ENCODE measurements around the gene ACER3.
"Not testable (repeated sequence)": the region's sequence is repeated elsewhere in the genome, so short reads cannot be mapped to it uniquely, and the experiment has no call there.

ACER3 gene

GRCh38 chr11:76880314-76880713 is 19.6 kb downstream of the ACER3 start:
- DNase-seq: no peak

- no peak for DNase-seq
Measured at GRCh38 chr11:76880956-76881355, 20.2 kb downstream of the ACER3 start.

GRCh38 chr11:76885390-76886097 is 24.8 kb downstream of the ACER3 start:
- DNase-seq: no peak

- DNase-seq: no peak
Measured at GRCh38 chr11:76888989-76889388, 28.3 kb downstream of the ACER3 start.

GRCh38 chr11:76889411-76889975 is 28.8 kb downstream of the ACER3 start:
- DNase-seq: no peak

GRCh38 chr11:76890329-76890728 is 29.6 kb downstream of the ACER3 start:
- DNase-seq: no peak

GRCh38 chr11:76891285-76891684 is 30.6 kb downstream of the ACER3 start:
- no peak for DNase-seq

- no peak for DNase-seq
Measured at GRCh38 chr11:76891793-76892192, 31.1 kb downstream of the ACER3 start.

GRCh38 chr11:76892306-76892705 is 31.6 kb downstream of the ACER3 start:
- no peak for DNase-seq

GRCh38 chr11:76897233-76897632 is 36.5 kb downstream of the ACER3 start:
- DNase-seq: no peak

GRCh38 chr11:76901144-76901543 is 40.4 kb downstream of the ACER3 start:
- DNase-seq: no peak

GRCh38 chr11:76901622-76902021 is 40.9 kb downstream of the ACER3 start:
- DNase-seq: not testable (repeated sequence)

GRCh38 chr11:76902121-76903014 is 41.6 kb downstream of the ACER3 start:
- no peak for DNase-seq

GRCh38 chr11:76903325-76903724 is 42.6 kb downstream of the ACER3 start:
- no peak for DNase-seq

GRCh38 chr11:76910620-76911414 is 50.1 kb downstream of the ACER3 start:
- DNase-seq: no peak

- no peak for DNase-seq
Measured at GRCh38 chr11:76911415-76911808, 50.7 kb downstream of the ACER3 start.

- no peak for DNase-seq
Measured at GRCh38 chr11:76916712-76917111, 56.0 kb downstream of the ACER3 start.

- no peak for DNase-seq
Measured at GRCh38 chr11:76918941-76919386, 58.2 kb downstream of the ACER3 start.

- DNase-seq: no peak
Measured at GRCh38 chr11:76919467-76919866, 58.7 kb downstream of the ACER3 start.

GRCh38 chr11:76919887-76920746 is 59.4 kb downstream of the ACER3 start:
- peak; percentile 19 for DNase-seq

GRCh38 chr11:76927160-76927559 is 66.4 kb downstream of the ACER3 start:
- DNase-seq: no peak

- no peak for DNase-seq
Measured at GRCh38 chr11:76935042-76935441, 74.3 kb downstream of the ACER3 start.
